GM18526 (cell line): ENCODE measurements around the gene ZNF219.

Experiments used
- POLR2A ChIP-seq: IDR thresholded peaks from 3 replicates; pipeline ENCODE4 v1.6.1; 2011; ENCODE audit not compliant: insufficient read length; ENCODE audit errors: extremely low read depth

ZNF219 gene

DNA sequence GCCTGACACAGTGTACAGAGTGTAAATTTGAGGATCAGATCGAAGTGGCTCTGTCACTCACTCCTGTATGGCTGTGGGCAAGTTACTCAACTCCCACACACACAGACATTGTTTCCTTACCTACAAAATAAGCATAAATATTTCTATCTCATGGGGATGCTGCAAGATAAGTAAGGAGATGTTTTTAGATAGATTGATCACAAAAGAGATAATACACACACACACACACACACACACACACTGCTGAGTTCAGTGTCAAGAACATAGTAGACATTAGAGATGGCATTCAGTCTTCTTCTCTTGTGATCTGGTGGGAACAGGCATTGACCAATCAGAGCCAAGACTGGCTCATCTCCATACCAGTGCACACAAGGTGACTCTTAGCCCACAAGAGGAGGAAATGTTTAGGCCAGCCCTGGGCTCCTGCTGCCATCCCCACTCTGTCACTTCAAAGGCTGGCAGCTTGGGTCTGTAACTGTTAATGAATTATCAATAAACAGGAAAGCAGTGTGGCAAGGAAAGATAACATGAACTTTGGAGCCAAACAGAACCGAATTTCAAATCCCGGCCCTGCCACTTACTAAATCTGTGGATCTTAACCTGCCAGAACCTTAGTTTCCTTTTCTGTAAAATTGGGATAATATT is 44.2 kb downstream of the ZNF219 start:
- no peak for TF ChIP-seq POLR2A

DNA sequence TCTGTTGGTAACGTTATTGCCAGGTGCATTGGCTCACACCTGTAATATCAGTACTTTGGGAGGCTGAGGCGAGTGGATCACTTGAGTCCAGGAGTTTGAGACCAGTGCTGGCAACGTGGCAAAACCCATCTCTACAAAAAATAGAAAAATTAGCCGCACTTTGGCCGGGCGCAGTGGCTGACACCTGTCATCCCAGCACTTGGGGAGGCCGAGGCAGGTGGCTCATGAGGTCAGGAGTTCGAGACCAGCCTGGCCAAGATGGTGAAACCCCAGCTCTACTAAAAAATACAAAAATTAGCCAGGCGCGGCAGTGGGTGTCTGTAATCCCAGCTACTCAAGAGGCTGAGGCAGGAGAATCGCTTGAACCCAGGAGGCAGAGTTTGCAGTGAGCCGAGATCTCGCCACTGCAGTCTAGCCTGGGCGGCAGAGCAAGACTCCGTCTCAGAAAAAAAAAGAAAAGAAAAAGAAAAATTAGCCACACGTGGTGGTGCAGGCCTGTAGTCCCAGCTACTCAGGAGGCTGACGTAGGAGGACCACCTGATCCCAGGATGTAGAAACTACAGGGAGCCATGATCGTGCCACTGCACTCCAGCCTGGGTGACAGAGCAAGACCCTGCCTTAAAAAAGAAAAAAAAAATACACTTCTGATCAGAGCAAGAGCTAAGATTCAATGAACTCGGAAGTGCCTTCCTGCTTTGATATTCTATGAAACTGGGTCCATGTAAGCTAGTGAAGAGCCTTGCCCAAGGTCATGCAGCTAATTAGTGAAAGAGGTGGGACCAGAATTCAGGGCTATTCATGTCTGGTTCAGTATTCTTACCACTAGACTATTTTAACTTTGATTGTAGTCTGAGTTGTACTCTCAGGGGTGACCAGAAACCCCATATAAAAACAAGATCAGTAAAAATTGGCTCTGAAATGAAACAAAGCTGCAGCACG is 45.0 kb downstream of the ZNF219 start:
- TF ChIP-seq POLR2A, result no peak

- TF ChIP-seq POLR2A, result no peak
Measured at GRCh38 chr14:21050597-21050996, 47.9 kb downstream of the ZNF219 start.

- TF ChIP-seq POLR2A, result no peak
Measured at GRCh38 chr14:21049271-21049673, 49.2 kb downstream of the ZNF219 start.

GRCh38 chr14:21048638-21049037 is 49.8 kb downstream of the ZNF219 start:
- no peak for TF ChIP-seq POLR2A

DNA sequence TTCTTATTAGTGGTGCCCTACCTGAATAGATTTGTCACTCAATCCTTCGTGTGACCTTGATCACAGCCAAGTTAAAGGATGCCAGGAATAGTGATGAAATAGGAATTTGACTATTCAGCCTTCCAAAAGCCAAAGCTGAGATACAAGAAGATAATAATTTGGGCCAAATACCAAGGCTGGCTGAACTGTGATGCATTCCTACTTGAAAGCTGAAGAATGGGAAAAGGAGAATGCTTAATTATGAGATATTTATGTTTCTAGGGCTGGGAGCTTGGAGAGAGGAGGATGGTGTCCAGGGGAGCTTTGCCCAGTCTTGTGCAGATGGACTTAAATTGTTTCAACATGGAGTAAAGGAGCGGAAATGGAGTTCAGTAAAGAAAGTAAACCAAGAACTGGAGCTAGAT is 51.1 kb downstream of the ZNF219 start:
- no peak for TF ChIP-seq POLR2A

DNA sequence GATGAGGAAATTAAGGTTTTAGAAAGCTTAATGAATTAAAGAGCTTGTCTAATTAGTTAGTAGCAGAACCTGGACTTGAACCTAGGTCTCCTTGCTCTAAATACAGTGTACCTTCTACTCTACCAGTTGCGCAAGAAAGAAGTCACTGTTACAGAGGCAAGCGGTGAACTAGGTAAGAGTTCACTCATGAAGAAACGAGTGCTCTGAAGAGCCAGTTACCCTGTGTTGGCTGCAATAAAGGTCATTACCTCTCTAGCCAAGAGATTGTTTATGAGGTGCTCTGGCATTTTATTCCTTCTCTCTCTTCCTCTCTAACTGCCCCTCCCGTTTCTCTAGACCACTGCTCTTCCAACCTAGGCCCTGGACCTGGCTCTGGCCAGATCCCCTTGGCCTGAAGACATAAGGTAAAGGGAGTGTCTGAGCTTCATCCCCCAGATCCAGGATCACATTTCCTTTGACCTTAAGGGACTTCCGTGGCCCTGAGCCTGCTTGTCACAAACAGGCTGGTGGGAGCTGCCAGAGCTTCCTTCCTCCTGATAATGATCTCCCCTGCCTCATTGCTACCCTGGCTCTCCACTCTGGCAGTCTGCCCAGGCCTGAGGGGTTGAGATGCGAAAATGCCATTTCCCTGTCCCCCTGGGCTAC is 54.4 kb downstream of the ZNF219 start:
- TF ChIP-seq POLR2A, result no peak

DNA sequence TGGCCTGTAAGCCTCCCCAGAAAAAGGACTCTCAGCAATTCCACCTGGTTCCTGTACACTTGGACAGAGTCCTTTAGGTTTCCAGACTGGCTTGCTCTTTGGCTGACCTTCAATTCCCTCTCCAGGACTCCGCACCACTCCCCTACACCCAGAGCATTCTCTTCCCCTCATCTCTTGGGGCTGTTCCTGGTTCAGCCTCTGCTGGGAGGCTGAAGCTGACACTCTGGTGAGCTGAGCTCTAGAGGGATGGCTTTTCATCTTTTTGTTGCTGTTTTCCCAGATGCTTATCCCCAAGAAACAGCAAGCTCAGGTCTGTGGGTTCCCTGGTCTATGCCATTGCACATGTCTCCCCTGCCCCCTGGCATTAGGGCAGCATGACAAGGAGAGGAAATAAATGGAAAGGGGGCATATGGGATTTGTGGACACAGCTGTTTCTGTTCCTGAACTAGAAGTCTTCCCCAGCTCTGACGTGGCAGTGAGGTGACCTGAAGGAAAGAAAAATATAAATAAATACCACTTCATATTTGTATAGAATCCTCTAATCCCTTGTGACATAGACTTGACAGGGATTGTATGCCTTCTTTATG is 55.0 kb downstream of the ZNF219 start:
- TF ChIP-seq POLR2A, result no peak

- no peak for TF ChIP-seq POLR2A
Measured at GRCh38 chr14:21042918-21043317, 55.5 kb downstream of the ZNF219 start.

GRCh38 chr14:21041676-21042433 is 56.6 kb downstream of the ZNF219 start, which contains the start of gene RNASE7:
Gene RNASE7, plus strand, starts transcription at chr14:21042362. Its CDS starts 631 bp downstream, at chr14:21042993.
- no peak for TF ChIP-seq POLR2A

DNA sequence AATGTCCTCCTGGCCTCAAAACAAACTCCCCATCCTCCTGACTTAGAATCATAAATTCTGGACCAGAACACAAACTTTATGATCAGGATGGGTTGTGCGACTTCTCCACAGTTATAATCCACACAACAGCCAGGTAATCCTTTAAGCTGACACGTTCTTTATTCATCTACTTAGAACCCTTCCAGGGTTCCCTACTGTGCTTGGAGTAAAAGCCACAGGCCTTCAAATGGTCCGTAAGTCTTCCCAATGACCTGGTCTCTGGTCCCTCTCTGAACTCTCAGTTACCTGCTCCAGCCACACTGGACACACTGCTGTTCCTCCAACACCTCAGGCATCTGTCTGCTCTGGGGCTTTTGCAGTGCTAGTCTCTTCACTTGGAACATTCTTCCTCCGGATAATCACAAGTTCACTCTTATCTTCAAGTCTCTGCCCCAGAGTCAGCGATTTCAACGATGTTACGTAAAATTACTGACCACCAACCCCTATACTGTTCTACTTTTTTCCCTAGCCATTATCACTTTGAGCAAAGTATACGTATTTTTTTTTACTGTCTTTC is 58.0 kb downstream of the ZNF219 start:
- no peak for TF ChIP-seq POLR2A
